Stimulated activated naive CD8-positive, alpha-beta T cell treated with anti-CD3 and anti-CD28 coated beads, Interleukin-15, amount 100 ng/mL, for 72 hours (primary cell): ENCODE results near the gene MTMR12.

ENCODE experiments used
- ATAC-seq: fragments of 150-1000 bp; cut with Tn5 transposase; 2 replicates; pipeline ENCODE4 v1.10.0; 2021; ENCODE audit warnings: mild to moderate bottlenecking, moderate library complexity
- DNase-seq, 2 donors: peaks; one replicate each; pipeline ENCODE4 v3.0.0; 2021 to 2022
- H3K27ac Mint-ChIP-seq, 2 donors: one replicate each; pipeline ENCODE4 v1.8.0; 2022; ENCODE audit warnings: mild to moderate bottlenecking in 2 of 2, mixed read lengths in 2 of 2, moderate library complexity in 2 of 2
- H3K27me3 Mint-ChIP-seq: one replicate; pipeline ENCODE4 v1.8.0; 2022; ENCODE audit warnings: mixed read lengths
- H3K4me1 Mint-ChIP-seq: one replicate; pipeline ENCODE4 v1.8.0; 2022; ENCODE audit warnings: mild to moderate bottlenecking, mixed read lengths
- H3K4me3 Mint-ChIP-seq, 2 donors: one replicate each; pipeline ENCODE4 v1.8.0; 2022; ENCODE audit warnings: mild to moderate bottlenecking in 2 of 2, mixed read lengths in 2 of 2, moderate library complexity in 1 of 2
- H3K9me3 Mint-ChIP-seq, 2 donors: one replicate each; pipeline ENCODE4 v1.8.0; 2022; ENCODE audit warnings: mixed read lengths in 2 of 2

MTMR12 gene

DNA sequence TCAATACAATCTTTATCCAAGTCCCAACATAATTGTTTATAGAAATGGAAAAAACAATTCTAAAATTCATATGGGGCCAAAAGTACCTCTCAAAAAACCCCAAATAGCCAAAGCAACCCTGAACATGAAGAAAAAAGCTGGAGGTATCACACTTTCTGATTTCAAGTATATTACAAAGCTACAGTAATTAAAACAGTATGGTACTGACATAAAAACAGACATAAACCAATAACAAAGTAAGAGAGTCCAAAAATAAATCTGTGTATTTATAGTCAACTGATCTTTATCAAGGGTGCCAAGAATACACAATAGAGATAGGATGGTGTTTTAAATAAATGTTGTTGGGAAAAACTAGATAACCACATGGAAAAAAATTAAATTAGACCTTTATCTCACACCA lies 125.1 kb downstream of the MTMR12 start:
- H3K9me3 Mint-ChIP-seq, result no peaks in the 10 kb centered on the region
- H3K27me3 Mint-ChIP-seq, result no peaks in the 10 kb centered on the region
- no peak for DNase-seq
- H3K4me1 Mint-ChIP-seq, result no peaks in the 10 kb centered on the region
- no peak for ATAC-seq
- no peak overlapping the region for H3K27ac Mint-ChIP-seq
- H3K4me3 Mint-ChIP-seq, result no peak overlapping the region

DNA sequence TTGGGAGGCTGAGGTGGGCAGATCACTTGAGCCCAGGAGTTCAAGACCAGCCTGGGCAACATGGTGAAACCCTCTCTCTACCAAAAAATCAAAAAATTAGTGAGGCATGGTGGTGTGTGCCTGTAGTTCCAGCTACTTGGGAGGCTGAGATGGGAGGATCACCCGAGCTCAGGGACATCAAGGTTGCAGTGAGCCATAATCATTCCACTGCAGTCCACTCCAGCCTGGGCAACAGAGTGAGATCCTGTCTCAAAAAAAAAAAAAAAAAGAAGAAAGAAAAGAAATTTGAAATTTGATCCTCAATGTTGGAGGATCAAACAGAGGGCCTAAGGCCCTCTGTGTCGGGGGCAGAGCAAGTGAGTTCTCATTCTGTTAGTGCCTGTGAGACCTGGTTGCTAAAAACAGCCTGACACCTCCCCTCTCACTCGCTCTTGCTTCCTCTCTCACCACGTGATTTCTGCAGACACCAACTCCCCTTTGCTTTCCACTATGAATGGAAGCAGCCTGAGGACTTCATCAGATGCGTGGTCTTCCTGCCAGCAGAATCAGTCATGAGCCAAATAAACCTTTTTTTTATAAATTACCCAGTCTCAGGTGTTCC lies 130.2 kb downstream of the MTMR12 start:
- Mint-ChIP-seq H3K27me3 (peaks cover 16% of the 10 kb centered on the region), H3K4me1 (no peaks in the 10 kb centered on the region), H3K9me3 (no peaks in the 10 kb centered on the region), H3K4me3 (no peak overlapping the region), H3K27ac (no peak overlapping the region)
- DNase-seq (no peak), ATAC-seq (no peak)
